ENCODE results near the gene KDM7A.

GRCh38 chr7:140044251-140044650, 132.5 kb downstream of the KDM7A start:
- TF ChIP-seq, protein P1, sequence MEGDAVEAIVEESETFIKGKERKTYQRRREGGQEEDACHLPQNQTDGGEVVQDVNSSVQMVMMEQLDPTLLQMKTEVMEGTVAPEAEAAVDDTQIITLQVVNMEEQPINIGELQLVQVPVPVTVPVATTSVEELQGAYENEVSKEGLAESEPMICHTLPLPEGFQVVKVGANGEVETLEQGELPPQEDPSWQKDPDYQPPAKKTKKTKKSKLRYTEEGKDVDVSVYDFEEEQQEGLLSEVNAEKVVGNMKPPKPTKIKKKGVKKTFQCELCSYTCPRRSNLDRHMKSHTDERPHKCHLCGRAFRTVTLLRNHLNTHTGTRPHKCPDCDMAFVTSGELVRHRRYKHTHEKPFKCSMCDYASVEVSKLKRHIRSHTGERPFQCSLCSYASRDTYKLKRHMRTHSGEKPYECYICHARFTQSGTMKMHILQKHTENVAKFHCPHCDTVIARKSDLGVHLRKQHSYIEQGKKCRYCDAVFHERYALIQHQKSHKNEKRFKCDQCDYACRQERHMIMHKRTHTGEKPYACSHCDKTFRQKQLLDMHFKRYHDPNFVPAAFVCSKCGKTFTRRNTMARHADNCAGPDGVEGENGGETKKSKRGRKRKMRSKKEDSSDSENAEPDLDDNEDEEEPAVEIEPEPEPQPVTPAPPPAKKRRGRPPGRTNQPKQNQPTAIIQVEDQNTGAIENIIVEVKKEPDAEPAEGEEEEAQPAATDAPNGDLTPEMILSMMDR (conservative IDR thresholded peaks at IDR 0.05; ENCODE audit: low read depth, low read length), result no peak
- TF ChIP-seq SMC3 (IDR thresholded peaks at IDR 0.05; ENCODE audit: low read depth, low read length), result no peak
- TF ChIP-seq, protein P2, sequence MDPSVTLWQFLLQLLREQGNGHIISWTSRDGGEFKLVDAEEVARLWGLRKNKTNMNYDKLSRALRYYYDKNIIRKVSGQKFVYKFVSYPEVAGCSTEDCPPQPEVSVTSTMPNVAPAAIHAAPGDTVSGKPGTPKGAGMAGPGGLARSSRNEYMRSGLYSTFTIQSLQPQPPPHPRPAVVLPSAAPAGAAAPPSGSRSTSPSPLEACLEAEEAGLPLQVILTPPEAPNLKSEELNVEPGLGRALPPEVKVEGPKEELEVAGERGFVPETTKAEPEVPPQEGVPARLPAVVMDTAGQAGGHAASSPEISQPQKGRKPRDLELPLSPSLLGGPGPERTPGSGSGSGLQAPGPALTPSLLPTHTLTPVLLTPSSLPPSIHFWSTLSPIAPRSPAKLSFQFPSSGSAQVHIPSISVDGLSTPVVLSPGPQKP (IDR thresholded peaks at IDR 0.05; ENCODE audit: borderline replicate concordance, low read depth, low read length), result no peak
- TF ChIP-seq POLR2A (IDR thresholded peaks at IDR 0.05; ENCODE audit: low read depth, low read length), result no peak
- TF ChIP-seq RFX5 (IDR thresholded peaks at IDR 0.05; ENCODE audit: low read depth, low read length), result no peak
- TF ChIP-seq FOS (IDR thresholded peaks at IDR 0.05; ENCODE audit: low read depth, low read length), result no peak
- no peak for TF ChIP-seq CEBPB (IDR thresholded peaks at IDR 0.05; ENCODE audit: low read depth, low read length)
- no peak for TF ChIP-seq RCOR1 (IDR thresholded peaks at IDR 0.05; ENCODE audit: insufficient replicate concordance, low read length)
- no peak for TF ChIP-seq BHLHE40 (IDR thresholded peaks at IDR 0.05; ENCODE audit: low read depth, low read length)
- TF ChIP-seq, protein P3, sequence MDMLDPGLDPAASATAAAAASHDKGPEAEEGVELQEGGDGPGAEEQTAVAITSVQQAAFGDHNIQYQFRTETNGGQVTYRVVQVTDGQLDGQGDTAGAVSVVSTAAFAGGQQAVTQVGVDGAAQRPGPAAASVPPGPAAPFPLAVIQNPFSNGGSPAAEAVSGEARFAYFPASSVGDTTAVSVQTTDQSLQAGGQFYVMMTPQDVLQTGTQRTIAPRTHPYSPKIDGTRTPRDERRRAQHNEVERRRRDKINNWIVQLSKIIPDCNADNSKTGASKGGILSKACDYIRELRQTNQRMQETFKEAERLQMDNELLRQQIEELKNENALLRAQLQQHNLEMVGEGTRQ (IDR thresholded peaks at IDR 0.05; ENCODE audit: low read depth, low read length), result no peak
- no peak for TF ChIP-seq MXI1 (IDR thresholded peaks at IDR 0.05; ENCODE audit: borderline replicate concordance, low read depth, low read length)
